ENCODE results near the gene ACSF3.
A peak's percentile ranks its signal among the peaks of the same experiment; 100 is the strongest.

Gene ACSF3

DNA sequence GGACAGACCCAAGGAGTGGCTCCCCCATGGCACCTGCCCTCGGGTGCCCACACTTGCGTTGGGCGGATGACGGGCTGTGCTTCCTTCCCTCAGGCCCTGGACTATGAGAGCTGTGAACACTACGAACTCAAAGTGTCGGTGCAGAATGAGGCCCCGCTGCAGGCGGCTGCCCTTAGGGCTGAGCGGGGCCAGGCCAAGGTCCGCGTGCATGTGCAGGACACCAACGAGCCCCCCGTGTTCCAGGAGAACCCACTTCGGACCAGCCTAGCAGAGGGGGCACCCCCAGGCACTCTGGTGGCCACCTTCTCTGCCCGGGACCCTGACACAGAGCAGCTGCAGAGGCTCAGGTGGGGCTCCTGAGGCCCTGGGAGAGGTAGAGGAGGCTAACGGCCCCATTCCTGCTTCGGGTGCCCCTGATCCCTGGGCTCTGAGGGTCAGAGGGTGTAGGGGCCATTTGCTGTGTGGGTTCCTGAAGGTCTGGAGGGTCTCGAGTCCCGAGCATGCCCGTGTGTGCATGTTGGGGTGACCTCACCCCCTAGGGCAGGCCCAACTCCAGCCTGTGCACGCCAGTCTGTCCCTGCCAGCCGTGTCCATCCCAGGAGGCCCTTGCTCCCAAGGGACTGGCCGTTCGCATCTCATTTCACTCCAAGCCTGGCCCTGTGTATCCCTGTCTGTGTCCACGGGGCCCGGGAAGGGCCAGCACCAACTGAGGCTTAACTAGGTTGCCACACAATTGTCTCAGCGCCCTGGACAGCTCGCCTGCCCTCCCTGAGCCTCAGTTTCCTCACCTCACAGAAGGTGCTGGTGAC is 96.7 kb downstream of the ACSF3 start:
- no peak for DNase-seq (ENCODE audit: low read depth in 2 of 2)

- DNase-seq (ENCODE audit: low read depth in 2 of 2): no peak
Measured at GRCh38 chr16:89191033-89191900, 97.6 kb downstream of the ACSF3 start.

- no peak for DNase-seq (ENCODE audit: low read depth in 2 of 2)
Measured at GRCh38 chr16:89191901-89192185, 98.2 kb downstream of the ACSF3 start.

- peak; percentile 75 to 78 for DNase-seq (ENCODE audit: low read depth in 2 of 2)
Measured at GRCh38 chr16:89192186-89192955, 98.7 kb downstream of the ACSF3 start.

- peak; percentile 29 to 48 for DNase-seq (ENCODE audit: low read depth in 2 of 2)
Measured at GRCh38 chr16:89192956-89193575, 99.4 kb downstream of the ACSF3 start.

DNA sequence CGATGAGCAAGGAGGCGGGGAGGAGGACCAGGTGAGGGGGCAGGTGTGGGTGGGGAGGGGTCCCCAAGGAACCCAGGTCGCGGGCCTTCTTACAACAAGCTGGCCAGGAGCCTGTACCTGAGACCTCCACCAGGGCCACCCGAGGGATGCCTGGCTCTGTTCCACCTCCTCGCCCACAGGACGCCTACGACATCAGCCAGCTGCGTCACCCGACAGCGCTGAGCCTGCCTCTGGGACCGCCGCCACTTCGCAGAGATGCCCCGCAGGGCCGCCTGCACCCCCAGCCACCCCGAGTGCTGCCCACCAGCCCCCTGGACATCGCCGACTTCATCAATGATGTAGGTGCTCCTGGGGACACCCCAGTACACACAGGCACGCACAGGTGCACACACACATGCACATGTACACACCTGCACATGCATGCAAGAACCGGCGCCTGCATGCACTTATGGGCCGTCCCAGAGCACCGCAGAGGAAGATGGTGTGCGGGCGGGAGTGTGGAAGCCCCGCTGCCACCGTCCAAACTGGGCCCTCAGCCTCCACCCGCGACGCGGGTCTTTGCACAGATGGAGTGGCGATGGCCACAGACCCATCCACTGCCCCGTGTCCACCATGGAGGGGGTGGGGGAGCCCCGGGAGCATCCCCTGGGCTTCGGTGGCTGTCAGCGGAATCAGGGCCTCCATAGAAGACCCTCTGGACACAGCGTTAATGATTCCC is 100.1 kb downstream of the ACSF3 start:
- DNase-seq (ENCODE audit: low read depth in 2 of 2): no peak

- no peak for DNase-seq (ENCODE audit: low read depth in 2 of 2)
Measured at GRCh38 chr16:89194340-89195311, 101.0 kb downstream of the ACSF3 start.

DNA sequence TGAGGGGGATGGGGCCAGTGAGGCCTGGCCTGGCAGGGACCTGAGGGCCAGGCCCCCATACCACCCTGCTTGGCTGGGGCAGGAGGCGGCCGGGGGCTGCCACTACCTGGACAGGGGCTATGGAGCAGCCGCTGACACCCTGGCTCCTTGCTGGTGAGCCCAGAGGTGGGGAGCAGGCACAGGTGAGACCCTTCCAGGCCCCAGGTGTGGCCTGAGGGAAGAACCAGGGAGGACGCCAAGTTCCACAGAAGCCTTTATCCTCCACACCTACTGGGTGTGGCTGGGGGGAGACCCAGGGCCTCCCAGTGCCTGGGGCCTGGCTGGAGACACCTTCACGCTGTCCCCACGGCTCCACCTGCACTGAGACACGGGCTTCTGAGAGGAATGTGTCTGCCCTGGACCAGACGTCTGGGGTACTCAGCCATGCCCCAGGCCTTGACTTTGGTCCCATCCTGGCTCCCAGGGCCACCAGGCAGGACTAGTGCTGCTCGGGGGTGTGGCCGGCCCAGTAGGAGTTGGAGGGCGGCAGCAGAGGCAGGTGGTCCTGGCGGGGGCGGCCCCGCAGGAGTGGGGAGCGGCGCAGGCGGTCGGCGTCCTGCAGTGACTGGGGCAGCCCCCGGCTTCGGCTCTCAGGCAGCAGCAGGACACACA is 102.0 kb downstream of the ACSF3 start:
- no peak for DNase-seq (ENCODE audit: low read depth in 2 of 2)

DNA sequence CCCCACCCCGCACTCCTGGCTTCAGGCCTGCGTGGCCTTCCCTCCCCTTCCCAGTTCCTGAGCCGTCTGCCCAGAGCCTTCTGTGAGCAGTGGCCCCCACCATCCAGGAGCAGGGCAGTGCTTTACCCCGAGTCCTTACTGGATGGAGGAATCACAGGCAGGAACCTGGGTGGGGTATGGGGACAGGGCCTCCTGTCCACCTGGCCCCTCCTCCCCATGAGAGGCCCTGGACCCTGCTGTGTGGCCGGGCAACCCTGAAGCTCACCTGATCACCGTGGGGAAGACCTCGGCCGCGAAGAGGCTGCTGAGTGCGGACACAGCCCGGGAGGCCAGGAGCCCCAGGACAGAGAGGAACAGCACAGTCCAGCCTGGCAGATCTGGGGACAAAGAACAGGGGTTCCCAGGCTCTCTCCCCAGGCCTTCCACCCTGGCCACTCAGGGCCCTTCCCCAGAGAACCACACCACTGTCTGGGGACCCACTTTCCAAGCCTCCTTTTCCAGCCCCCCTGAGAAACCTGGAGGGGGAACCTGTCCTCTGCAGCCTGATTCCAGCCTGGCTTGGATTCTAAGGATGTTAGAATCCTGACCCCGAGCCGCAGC is 103.5 kb downstream of the ACSF3 start:
- no peak for DNase-seq (ENCODE audit: low read depth in 2 of 2)

- no peak for DNase-seq (ENCODE audit: low read depth in 2 of 2)
Measured at GRCh38 chr16:89197633-89198416, 104.2 kb downstream of the ACSF3 start.

GRCh38 chr16:89198417-89199240 is 105.0 kb downstream of the ACSF3 start:
- no peak for DNase-seq (ENCODE audit: low read depth in 2 of 2)

DNA sequence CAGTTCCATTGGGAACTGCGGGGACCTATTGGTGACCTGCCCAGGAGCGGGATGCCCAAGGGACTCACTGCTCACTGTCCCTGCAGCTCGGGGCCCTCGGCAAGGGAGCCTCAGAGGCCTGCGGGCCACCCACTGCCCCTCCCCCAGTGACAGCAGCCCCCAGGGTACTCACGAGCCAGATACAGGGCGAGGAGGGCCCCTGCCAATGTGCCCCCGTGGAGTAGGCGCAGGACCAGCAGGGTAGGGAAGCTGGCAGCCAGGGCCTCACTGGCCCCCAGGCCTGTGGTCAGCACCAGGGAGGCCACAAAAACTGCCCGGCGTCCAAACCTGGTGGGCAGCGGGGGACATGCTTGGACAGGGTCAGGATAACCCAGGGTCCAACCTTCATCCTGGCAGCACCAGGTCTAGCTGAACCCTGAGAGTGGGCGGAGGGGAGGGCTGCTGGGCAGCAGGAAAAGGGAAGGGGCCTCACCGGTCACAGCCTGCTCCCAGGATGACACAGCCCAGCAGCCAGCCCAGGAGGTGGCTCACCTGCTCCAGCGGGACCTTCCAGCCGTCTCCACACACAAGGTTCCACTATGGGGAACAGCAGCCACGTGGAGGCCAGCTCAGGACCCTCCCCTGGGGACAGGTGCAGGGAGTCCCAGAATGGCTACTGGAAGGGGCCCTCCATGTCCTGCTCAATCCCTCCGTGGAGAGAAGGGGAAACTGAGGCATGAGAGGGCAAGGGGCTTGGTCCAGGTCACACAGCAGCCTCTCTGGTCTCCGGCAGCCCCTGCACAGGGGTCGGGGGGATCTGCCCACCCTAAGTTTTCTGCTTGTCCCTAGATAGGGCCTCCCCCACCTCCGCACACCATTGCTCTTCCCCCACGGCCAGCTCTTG is 105.8 kb downstream of the ACSF3 start:
- DNase-seq (ENCODE audit: low read depth in 2 of 2): no peak

DNA sequence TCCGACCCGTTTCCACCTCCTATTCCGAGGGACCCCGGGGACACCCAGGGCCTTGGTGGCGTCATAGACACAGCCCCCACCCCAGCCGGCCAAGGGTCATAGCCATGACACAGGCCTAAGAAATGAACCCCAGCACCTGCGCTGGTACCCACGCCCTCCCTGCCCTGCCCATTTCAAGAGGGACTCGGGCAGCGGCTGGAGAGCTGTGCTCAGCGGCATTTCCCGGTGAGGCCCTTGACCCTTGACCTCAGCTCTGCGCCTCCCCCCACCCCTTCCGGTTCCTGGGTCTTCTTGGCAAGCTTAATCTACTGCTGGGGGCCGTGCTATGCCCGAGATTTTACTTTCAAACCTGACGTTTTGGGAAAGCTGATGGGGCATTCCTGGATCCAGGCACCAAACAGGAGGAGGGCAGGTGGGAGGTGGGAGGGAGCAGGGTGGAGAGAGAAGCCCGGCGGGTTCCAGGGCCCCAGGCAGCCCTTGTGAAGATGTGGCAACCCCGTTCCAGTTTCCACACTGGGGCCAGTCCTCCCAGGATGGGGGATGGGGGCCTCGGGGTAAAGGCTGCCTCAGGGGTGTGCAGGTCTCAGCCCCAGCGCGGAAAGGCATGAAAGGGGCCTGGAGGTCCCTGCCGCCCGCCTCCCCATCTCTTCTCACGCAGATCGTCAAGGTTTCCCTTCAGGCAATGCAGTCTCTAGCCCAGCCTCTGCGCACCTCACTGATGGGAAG is 106.6 kb downstream of the ACSF3 start, which contains the start of gene SLC22A31:
TSS of gene SLC22A31 (minus strand) at position 414 of the 726 bp plus-strand sequence. CDS start at position 378, 36 bp downstream.
- DNase-seq (ENCODE audit: low read depth in 2 of 2): no peak

GRCh38 chr16:89200850-89201411 is 107.3 kb downstream of the ACSF3 start:
- DNase-seq (ENCODE audit: low read depth in 2 of 2): no peak
